Psoas muscle (tissue), 8 donors: ENCODE results near the gene EVC2. TPM values are rescaled to one million over a fixed set of nuclear protein-coding genes. Genes with fewer than 3 reads are reported as not detected.

Experiments
- ATAC-seq, 4 donors: fragments of 200-7000 bp; cut with Tn5 transposase; one replicate each; pipeline ENCODE4 v1.9.1; 2020; ENCODE audit warnings: moderate library complexity in 3 of 4, mild to moderate bottlenecking in 2 of 4
- DNase-seq, 2 donors: peaks; one replicate each; pipeline ENCODE4 v3.0.0-alpha.2; 2020
- H3K27ac ChIP-seq: fragments of 200-600 bp; one replicate; pipeline ENCODE4 v1.8.0; 2022
- H3K27me3 ChIP-seq, 3 donors: fragments of 200-600 bp in 1 of 3; one replicate each; pipeline versions ENCODE4 v1.6.1 to v1.8.0; 2013 to 2022; ENCODE audit warnings: low read length in 2 of 3, mild to moderate bottlenecking in 2 of 3, moderate library complexity in 1 of 3; ENCODE audit not compliant: insufficient read depth in 3 of 3
- H3K36me3 ChIP-seq, 2 donors: fragments of 200-600 bp in 1 of 2; one replicate each; pipeline versions ENCODE4 v1.6.1 to v1.8.0; 2013 to 2022; ENCODE audit warnings: low read depth in 1 of 2, mild to moderate bottlenecking in 1 of 2, moderate library complexity in 1 of 2; ENCODE audit not compliant: insufficient read depth in 1 of 2
- H3K4me1 ChIP-seq: fragments of 200-600 bp; one replicate; pipeline ENCODE4 v1.8.0; 2022
- H3K4me3 ChIP-seq: fragments of 200-600 bp; one replicate; pipeline ENCODE4 v1.8.0; 2022; ENCODE audit warnings: mild to moderate bottlenecking
- H3K9me3 ChIP-seq: fragments of 200-600 bp; one replicate; pipeline ENCODE4 v1.8.0; 2022
- intact Hi-C, 2 donors: fragments of 100-400 bp; cut with DNase I; formaldehyde crosslinking; loops; one replicate each; pipeline versions ENCODE4 v1.11.0 to v1.14.2; 2022
- polyA plus RNA-seq, 3 donors: library from polyadenylated mRNA; stranded (reverse); fragments of 200-250 nt; gene quantifications; one replicate each; pipeline ENCODE4 v1.2.3, GENCODE V29; 2013
- total RNA-seq, 4 donors: library from RNA; stranded (reverse); fragmentation: NEBNext Ultra II Directional in 2 of 4; extraction: Animal tissue kit (Norgen Biotek cat#: 25700) in 2 of 4; gene quantifications; one replicate each; pipeline versions ENCODE4 v1.2.1 to v1.2.4, GENCODE V29; 2021 to 2023
- TF ChIP-seq, protein P1 (sequence below): fragments of 200-600 bp; IDR thresholded peaks from one replicate; pipeline ENCODE4 v1.8.0; 2022; ENCODE audit warnings: antibody characterized with exemption
- donor health status: healthy with polysubstance abuse.
- donor health status: DM: no; HTN: no; CAD: no; lungs with moderate emphysema.
- donor health status: Bipolar disorder and iron deficiency.
- donor health status: healthy.
- donor health status: DM: yes; HTN: yes; CAD: no.
- donor health status: DM: no; HTN: no; CAD: no.
- donor health status: DM: no; HTN: no; CAD: no.
- donor health status: DM: yes; HTN: yes; CAD: no.

Gene EVC2
- total and polyA plus RNA-seq, 7 donors = 0.24 to 1.0 (median 0.44) TPM

DNA sequence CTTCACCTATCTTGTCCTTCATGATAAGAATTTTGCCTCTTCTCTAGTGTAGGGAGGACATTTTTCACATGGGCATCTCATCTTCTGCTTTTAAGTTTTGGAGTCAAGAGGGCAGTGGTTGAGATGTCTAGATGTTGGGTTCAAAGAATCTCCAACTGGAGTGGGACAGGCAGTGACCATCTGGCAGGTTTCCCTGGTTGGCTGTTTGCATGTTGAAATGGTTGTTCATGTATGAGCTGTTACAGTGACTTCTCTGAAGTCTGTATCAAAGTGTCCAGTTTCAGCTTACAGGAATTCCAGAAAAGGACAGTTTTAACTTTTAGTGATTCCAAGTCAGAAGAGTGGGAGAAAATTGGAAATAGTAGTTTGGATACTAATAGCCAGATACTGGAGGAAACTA lies 192.7 kb downstream of the EVC2 start:
- ATAC-seq (no peak), DNase-seq (no peak)
- H3K4me3 ChIP-seq = no peak overlapping the region
- intact Hi-C loops = no loop called here
- no peaks in the 10 kb centered on the region for H3K36me3 ChIP-seq
- H3K27ac ChIP-seq = no peak overlapping the region
- TF ChIP-seq, protein P1, sequence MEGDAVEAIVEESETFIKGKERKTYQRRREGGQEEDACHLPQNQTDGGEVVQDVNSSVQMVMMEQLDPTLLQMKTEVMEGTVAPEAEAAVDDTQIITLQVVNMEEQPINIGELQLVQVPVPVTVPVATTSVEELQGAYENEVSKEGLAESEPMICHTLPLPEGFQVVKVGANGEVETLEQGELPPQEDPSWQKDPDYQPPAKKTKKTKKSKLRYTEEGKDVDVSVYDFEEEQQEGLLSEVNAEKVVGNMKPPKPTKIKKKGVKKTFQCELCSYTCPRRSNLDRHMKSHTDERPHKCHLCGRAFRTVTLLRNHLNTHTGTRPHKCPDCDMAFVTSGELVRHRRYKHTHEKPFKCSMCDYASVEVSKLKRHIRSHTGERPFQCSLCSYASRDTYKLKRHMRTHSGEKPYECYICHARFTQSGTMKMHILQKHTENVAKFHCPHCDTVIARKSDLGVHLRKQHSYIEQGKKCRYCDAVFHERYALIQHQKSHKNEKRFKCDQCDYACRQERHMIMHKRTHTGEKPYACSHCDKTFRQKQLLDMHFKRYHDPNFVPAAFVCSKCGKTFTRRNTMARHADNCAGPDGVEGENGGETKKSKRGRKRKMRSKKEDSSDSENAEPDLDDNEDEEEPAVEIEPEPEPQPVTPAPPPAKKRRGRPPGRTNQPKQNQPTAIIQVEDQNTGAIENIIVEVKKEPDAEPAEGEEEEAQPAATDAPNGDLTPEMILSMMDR = no peak
- H3K4me1 ChIP-seq = no peaks in the 10 kb centered on the region
- H3K27me3 ChIP-seq = no peaks in the 10 kb centered on the region
- no peaks in the 10 kb centered on the region for H3K9me3 ChIP-seq

Other genes starting within 250 kb of the EVC2 start
- 1 to 10 TPM; 1.5 to 3.8 (median 2.1) TPM for gene EVC, start 2.6 kb upstream of the EVC2 start, total RNA-seq
- gene EVC, start 2.6 kb upstream of the EVC2 start, polyA plus RNA-seq = under 1 TPM; 0.56 to 0.91 (median 0.59) TPM
- under 1 TPM; 0.14 to 0.89 (median 0.41) TPM for gene CRMP1, start 184.5 kb upstream of the EVC2 start, total RNA-seq
- gene CRMP1, start 184.5 kb upstream of the EVC2 start, polyA plus RNA-seq = under 1 TPM; 0.10 to 0.59 (median 0.13) TPM